Parathyroid adenoma (tissue), 2 donors: ENCODE results near the gene OR10A3.

Source experiments
- H2AFZ ChIP-seq: fragments of 300-600 bp; sonication (generic); one replicate; pipeline ENCODE4 v1.7.0; 2017; ENCODE audit warnings: antibody characterized with exemption, mild to moderate bottlenecking
- H3K27ac ChIP-seq: fragments of 300-600 bp; sonication (generic); one replicate; pipeline ENCODE4 v1.7.0; 2017
- H3K27me3 ChIP-seq: fragments of 300-600 bp; sonication (generic); one replicate; pipeline ENCODE4 v1.7.0; 2017; ENCODE audit warnings: low read length; ENCODE audit not compliant: control insufficient read depth, insufficient read depth
- H3K36me3 ChIP-seq: fragments of 300-600 bp; sonication (generic); one replicate; pipeline ENCODE4 v1.7.0; 2017; ENCODE audit warnings: low read length; ENCODE audit not compliant: control insufficient read depth, insufficient read depth
- H3K4me1 ChIP-seq: fragments of 300-600 bp; sonication (generic); one replicate; pipeline ENCODE4 v1.7.0; 2017; ENCODE audit warnings: control low read depth
- H3K4me2 ChIP-seq: fragments of 300-600 bp; sonication (generic); one replicate; pipeline ENCODE4 v1.7.0; 2017; ENCODE audit warnings: low read length
- H3K4me3 ChIP-seq: fragments of 300-600 bp; sonication (generic); one replicate; pipeline ENCODE4 v1.7.0; 2017; ENCODE audit warnings: low read depth, low read length
- H3K79me2 ChIP-seq: fragments of 300-600 bp; sonication (generic); one replicate; pipeline ENCODE4 v1.7.0; 2017; ENCODE audit warnings: control low read depth
- H3K9ac ChIP-seq: fragments of 300-600 bp; sonication (generic); one replicate; pipeline ENCODE4 v1.7.0; 2017; ENCODE audit warnings: mild to moderate bottlenecking
- H3K9me3 ChIP-seq: fragments of 300-600 bp; sonication (generic); one replicate; pipeline ENCODE4 v1.7.0; 2017; ENCODE audit warnings: low read length; ENCODE audit not compliant: control insufficient read depth
- CTCF ChIP-seq: fragments of 300-600 bp; sonication (generic); IDR thresholded peaks from one replicate; pipeline ENCODE4 v1.7.0; 2017; ENCODE audit warnings: antibody characterized with exemption, mild to moderate bottlenecking
- donor health status: primary hyperparathyroidism.

The OR10A3 gene

GRCh38 chr11:7964873-7965272 is 23.4 kb upstream of the OR10A3 start:
- no peak for TF ChIP-seq CTCF
- H3K9me3 ChIP-seq = no peaks in the 10 kb centered on the region
- no peaks in the 10 kb centered on the region for H3K36me3 ChIP-seq
- H3K9ac ChIP-seq = no peak overlapping the region
- H3K27ac ChIP-seq = no peak overlapping the region
- no peak overlapping the region for H3K4me2 ChIP-seq
- no peaks in the 10 kb centered on the region for H3K27me3 ChIP-seq
- H3K4me1 ChIP-seq = no peaks in the 10 kb centered on the region
- no peak overlapping the region for H2AFZ ChIP-seq
- no peaks in the 10 kb centered on the region for H3K79me2 ChIP-seq
- H3K4me3 ChIP-seq = no peak overlapping the region

GRCh38 chr11:7964261-7964660 is 22.8 kb upstream of the OR10A3 start:
- no peak overlapping the region for H3K9ac ChIP-seq
- no peaks in the 10 kb centered on the region for H3K9me3 ChIP-seq
- no peaks in the 10 kb centered on the region for H3K4me1 ChIP-seq
- TF ChIP-seq CTCF = no peak
- H3K4me3 ChIP-seq = no peak overlapping the region
- no peaks in the 10 kb centered on the region for H3K36me3 ChIP-seq
- no peak overlapping the region for H3K4me2 ChIP-seq
- no peak overlapping the region for H2AFZ ChIP-seq
- H3K27me3 ChIP-seq = no peaks in the 10 kb centered on the region
- no peak overlapping the region for H3K27ac ChIP-seq
- no peaks in the 10 kb centered on the region for H3K79me2 ChIP-seq

GRCh38 chr11:7955191-7955590 is 13.7 kb upstream of the OR10A3 start:
- H3K9ac ChIP-seq = no peak overlapping the region
- no peaks in the 10 kb centered on the region for H3K79me2 ChIP-seq

GRCh38 chr11:7949934-7950333 is 8.4 kb upstream of the OR10A3 start:
- no peaks in the 10 kb centered on the region for H3K79me2 ChIP-seq
- H3K36me3 ChIP-seq = no peaks in the 10 kb centered on the region
- H2AFZ ChIP-seq = no peak overlapping the region
- H3K9me3 ChIP-seq = no peaks in the 10 kb centered on the region
- no peak for TF ChIP-seq CTCF
- H3K27ac ChIP-seq = no peak overlapping the region
- H3K4me3 ChIP-seq = no peak overlapping the region
- no peak overlapping the region for H3K4me2 ChIP-seq
- no peaks in the 10 kb centered on the region for H3K27me3 ChIP-seq
- no peaks in the 10 kb centered on the region for H3K4me1 ChIP-seq
- no peak overlapping the region for H3K9ac ChIP-seq

More at GRCh38 chr11:7955191-7955590, 13.7 kb upstream of the OR10A3 start:
- no peaks in the 10 kb centered on the region for H3K4me1 ChIP-seq
- no peak for TF ChIP-seq CTCF
- H3K27ac ChIP-seq = no peak overlapping the region
- H3K36me3 ChIP-seq = no peaks in the 10 kb centered on the region
- no peak overlapping the region for H3K4me2 ChIP-seq
- no peak overlapping the region for H3K4me3 ChIP-seq
- H2AFZ ChIP-seq = no peak overlapping the region
- H3K9me3 ChIP-seq = no peaks in the 10 kb centered on the region
- H3K27me3 ChIP-seq = no peaks in the 10 kb centered on the region

GRCh38 chr11:7944123-7944522 is 2.6 kb upstream of the OR10A3 start:
- TF ChIP-seq CTCF = no peak
- Histone ChIP-seq H3K79me2 (no peaks in the 10 kb centered on the region), H3K4me2 (no peak overlapping the region), H3K36me3 (no peaks in the 10 kb centered on the region), H3K27ac (no peak overlapping the region), H3K9me3 (no peaks in the 10 kb centered on the region), H3K4me3 (no peak overlapping the region), H3K4me1 (no peaks in the 10 kb centered on the region), H3K27me3 (no peaks in the 10 kb centered on the region), H2AFZ (no peak overlapping the region), H3K9ac (no peak overlapping the region)
